Ascending aorta (tissue), 2 donors: ENCODE measurements around the gene CXCL13. TPM values are rescaled to one million over a fixed set of nuclear protein-coding genes. Genes with fewer than 3 reads are reported as not detected.
"Not testable (repeated sequence)": the region's sequence is repeated elsewhere in the genome, so short reads cannot be mapped to it uniquely, and the experiment has no call there.

Source experiments
- DNase-seq, 2 donors: peaks; one replicate each; pipeline ENCODE4 v3.0.0-alpha.2; 2019; ENCODE audit warnings: low spot score in 2 of 2
- H3K27ac ChIP-seq, 2 donors: fragments of 200-600 bp; sonication (generic); one replicate each; pipeline ENCODE4 v1.5.1; 2016 to 2017; ENCODE audit warnings: mild to moderate bottlenecking in 1 of 2
- H3K27me3 ChIP-seq: fragments of 200-600 bp; sonication (generic); one replicate; pipeline ENCODE4 v1.5.1; 2017
- H3K36me3 ChIP-seq, 2 donors: fragments of 200-600 bp; sonication (generic); one replicate each; pipeline ENCODE4 v1.5.1; 2016
- H3K4me1 ChIP-seq, 2 donors: fragments of 200-600 bp; sonication (generic); one replicate each; pipeline ENCODE4 v1.5.1; 2016 to 2017; ENCODE audit warnings: mild to moderate bottlenecking in 1 of 2
- H3K4me3 ChIP-seq, 2 donors: fragments of 200-600 bp; sonication (generic); one replicate each; pipeline ENCODE4 v1.5.1; 2016 to 2017; ENCODE audit warnings: mild to moderate bottlenecking in 1 of 2
- H3K9me3 ChIP-seq, 2 donors: fragments of 200-600 bp; sonication (generic); one replicate each; pipeline ENCODE4 v1.5.1; 2016
- intact Hi-C: fragments of 100-400 bp; cut with DNase I; formaldehyde crosslinking; loops from one replicate; pipeline ENCODE4 v1.15.1; 2023
- total RNA-seq: library from RNA; depleted of rRNA; stranded (reverse); fragments of >200 nt; gene quantifications from one replicate; pipeline ENCODE4 v1.1.0, GENCODE V29; 2016
- TF ChIP-seq, protein P1 (sequence below), 3 experiments: fragments of 200-600 bp in 2 of 3; fragments of 450-650 bp in 1 of 3; sonication (generic) in 2 of 3; IDR thresholded peaks; one replicate each; pipeline ENCODE4 v1.5.1; 2016 to 2019; ENCODE audit warnings: antibody characterized with exemption in 3 of 3, mild to moderate bottlenecking in 1 of 3, moderate library complexity in 1 of 3

Gene CXCL13
- total RNA-seq, 1 donor from 2014 or later = not detected

DNA sequence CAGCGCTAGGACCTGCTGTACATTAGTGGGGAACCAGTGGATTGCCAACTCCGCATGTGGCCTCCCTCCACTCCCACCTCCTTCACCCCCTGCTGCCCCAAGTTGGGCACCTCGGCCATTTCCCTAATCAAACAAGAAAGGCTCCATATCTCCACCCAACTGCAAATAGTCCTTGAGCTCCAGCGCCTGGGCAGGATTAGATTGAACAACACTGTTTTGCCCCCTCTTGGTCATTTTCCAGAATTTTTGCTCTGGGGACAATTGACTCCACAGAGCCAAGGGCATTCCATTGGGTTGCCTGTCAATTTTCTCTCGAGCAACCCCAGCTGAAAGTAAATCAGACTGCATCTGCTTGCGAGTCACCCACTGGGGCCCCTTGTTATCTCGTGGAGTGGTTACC is 29.6 kb downstream of the CXCL13 start:
- no peak for DNase-seq
- TF ChIP-seq, protein P1, sequence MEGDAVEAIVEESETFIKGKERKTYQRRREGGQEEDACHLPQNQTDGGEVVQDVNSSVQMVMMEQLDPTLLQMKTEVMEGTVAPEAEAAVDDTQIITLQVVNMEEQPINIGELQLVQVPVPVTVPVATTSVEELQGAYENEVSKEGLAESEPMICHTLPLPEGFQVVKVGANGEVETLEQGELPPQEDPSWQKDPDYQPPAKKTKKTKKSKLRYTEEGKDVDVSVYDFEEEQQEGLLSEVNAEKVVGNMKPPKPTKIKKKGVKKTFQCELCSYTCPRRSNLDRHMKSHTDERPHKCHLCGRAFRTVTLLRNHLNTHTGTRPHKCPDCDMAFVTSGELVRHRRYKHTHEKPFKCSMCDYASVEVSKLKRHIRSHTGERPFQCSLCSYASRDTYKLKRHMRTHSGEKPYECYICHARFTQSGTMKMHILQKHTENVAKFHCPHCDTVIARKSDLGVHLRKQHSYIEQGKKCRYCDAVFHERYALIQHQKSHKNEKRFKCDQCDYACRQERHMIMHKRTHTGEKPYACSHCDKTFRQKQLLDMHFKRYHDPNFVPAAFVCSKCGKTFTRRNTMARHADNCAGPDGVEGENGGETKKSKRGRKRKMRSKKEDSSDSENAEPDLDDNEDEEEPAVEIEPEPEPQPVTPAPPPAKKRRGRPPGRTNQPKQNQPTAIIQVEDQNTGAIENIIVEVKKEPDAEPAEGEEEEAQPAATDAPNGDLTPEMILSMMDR (IDR thresholded peaks at IDR 0.05) = no peak
- Histone ChIP-seq H3K4me3 (no peak overlapping the region), H3K27ac (no peak overlapping the region), H3K4me1 (no peaks in the 10 kb centered on the region), H3K27me3 (no peaks in the 10 kb centered on the region), H3K36me3 (no peaks in the 10 kb centered on the region), H3K9me3 (no peaks in the 10 kb centered on the region)
- intact Hi-C loops = no loop called here

DNA sequence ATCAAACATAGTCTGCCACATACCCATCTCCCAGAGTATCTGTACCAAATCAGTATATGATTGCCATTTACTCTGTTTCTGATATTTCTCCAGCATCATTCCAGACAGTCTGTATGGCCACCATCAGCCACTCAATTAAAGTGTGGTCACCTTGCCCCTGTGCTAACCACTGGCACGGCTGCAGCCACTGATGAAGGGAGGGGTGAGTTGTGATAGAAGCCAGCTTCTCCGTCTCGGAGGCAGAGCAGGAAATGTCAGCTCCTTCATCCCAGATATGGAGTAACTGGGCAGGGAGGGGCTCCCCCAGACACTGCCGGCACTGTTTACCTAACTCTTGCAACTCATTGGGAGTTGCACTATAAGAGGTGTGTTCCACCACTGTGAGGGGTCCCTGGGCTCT is 30.3 kb downstream of the CXCL13 start:
- Histone ChIP-seq H3K27ac (no peak overlapping the region), H3K27me3 (no peaks in the 10 kb centered on the region), H3K4me1 (no peaks in the 10 kb centered on the region), H3K4me3 (no peak overlapping the region), H3K36me3 (no peaks in the 10 kb centered on the region), H3K9me3 (no peaks in the 10 kb centered on the region)
- intact Hi-C loops = no loop called here
- DNase-seq = no peak
- TF ChIP-seq, protein P1 (IDR thresholded peaks at IDR 0.05) = no peak

DNA sequence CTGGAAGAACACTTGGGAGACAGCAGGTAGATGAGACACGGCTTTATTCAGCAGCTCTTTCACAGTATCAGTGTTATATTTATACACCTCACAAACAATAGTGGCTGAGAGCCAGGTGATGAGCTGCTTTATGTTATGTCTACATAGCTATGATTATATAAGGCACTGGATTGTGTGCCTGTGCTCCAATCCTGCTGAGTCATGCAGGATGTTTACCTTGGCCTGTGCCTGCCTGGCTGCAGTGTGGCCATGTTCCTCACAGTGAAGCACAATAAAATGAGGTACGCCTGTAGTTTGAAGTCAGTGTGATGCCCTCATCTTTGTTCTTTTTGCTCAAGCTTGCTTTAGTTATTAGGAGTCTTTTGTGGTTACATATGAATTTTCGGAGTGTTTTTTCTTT is 31.3 kb downstream of the CXCL13 start:
- Histone ChIP-seq H3K36me3 (no peaks in the 10 kb centered on the region), H3K4me1 (no peaks in the 10 kb centered on the region), H3K27me3 (no peaks in the 10 kb centered on the region), H3K9me3 (no peaks in the 10 kb centered on the region), H3K27ac (no peak overlapping the region), H3K4me3 (no peak overlapping the region)
- DNase-seq = no peak
- intact Hi-C loops = no loop called here
- TF ChIP-seq, protein P1 (IDR thresholded peaks at IDR 0.05) = no peak

DNA sequence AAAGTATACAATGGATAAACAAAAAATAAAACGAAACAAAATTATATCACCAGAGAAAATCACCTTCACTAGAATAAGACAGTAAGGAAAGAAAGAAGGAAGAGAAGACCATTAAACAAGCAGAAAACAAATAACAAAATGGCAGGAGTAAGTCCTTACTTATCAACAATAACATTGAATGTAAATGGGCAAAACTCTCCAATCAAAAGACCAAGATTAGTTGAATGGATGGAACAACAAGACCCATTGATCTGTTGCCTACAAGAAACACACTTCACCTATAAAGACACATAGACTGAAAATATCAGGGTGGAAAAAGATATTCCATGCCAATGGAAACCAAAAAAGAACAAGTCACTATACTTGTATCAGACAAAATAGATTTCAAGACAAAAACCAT is 38.4 kb downstream of the CXCL13 start:
- DNase-seq, H3K4me1 ChIP-seq, H3K36me3 ChIP-seq, H3K27me3 ChIP-seq, H3K4me3 ChIP-seq, H3K27ac ChIP-seq, H3K9me3 ChIP-seq, intact Hi-C loops: not testable (repeated sequence)

DNA sequence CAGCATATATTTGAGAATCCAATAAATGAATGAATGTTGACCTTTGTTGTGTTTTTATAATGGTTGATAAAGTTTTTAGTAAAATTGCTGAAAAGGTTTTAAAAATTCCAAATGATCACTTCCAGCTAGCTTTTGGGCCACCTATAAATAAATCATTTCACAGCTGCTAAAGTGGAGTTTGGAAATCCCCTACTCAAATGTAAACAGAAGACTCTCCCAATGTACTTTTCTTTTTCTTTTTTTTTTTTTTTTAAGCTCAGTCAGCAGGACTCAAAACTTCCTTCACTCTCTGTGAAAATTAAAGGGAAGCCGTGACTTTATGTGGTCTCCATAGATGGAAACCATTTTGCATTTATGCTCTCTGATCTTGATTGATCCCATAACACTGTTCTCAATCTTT is 45.2 kb downstream of the CXCL13 start:
- no peaks in the 10 kb centered on the region for H3K36me3 ChIP-seq
- H3K27me3 ChIP-seq = no peaks in the 10 kb centered on the region
- no peak overlapping the region for H3K4me3 ChIP-seq
- no peak overlapping the region for H3K27ac ChIP-seq
- no peak for DNase-seq
- peaks cover 0 to 9% of the 10 kb centered on the region in 2 donors for H3K9me3 ChIP-seq
- TF ChIP-seq, protein P1 (IDR thresholded peaks at IDR 0.05) = no peak
- H3K4me1 ChIP-seq = no peaks in the 10 kb centered on the region
- intact Hi-C loops = no loop called here

DNA sequence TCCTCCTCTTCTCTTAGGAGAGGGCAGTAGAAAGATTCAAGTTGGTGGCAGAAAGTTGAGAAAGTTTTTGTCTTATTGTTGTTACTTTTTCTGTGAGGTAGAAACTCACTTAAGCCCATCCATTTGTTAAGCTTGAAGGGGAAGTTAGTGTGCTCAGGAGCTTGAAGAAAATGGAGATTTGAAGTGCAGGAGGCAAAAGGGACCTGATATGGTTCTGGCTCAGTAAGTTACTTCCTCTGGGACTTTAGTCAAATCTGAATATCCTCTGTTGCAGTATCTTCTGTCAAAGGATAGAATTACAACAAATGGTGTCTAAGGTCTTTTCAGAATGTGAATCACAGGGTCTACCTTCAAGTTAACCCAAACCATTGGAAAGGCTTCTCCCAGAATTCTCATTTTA is 46.2 kb downstream of the CXCL13 start:
- no peak overlapping the region for H3K4me3 ChIP-seq
- H3K9me3 ChIP-seq = peaks cover 0 to 4% of the 10 kb centered on the region in 2 donors
- H3K4me1 ChIP-seq = no peaks in the 10 kb centered on the region
- intact Hi-C loops = no loop called here
- H3K27ac ChIP-seq = no peak overlapping the region
- no peak for DNase-seq
- no peaks in the 10 kb centered on the region for H3K36me3 ChIP-seq
- H3K27me3 ChIP-seq = no peaks in the 10 kb centered on the region
- TF ChIP-seq, protein P1 (IDR thresholded peaks at IDR 0.05) = no peak
